GM12864 (cell line): ENCODE data around the gene MED19.
"Not testable (repeated sequence)": the region's sequence is repeated elsewhere in the genome, so short reads cannot be mapped to it uniquely, and the experiment has no call there.

ENCODE experiments used
- DNase-seq: peaks from one replicate; pipeline ENCODE4 v3.0.0-alpha.2; 2011; ENCODE audit warnings: low read depth
- H3K4me3 ChIP-seq: 2 replicates; pipeline ENCODE4 v1.5.1; 2011; ENCODE audit warnings: mild to moderate bottlenecking, low read depth, low read length, control low read depth
- CTCF ChIP-seq: IDR thresholded peaks from 2 replicates; pipeline ENCODE4 v1.5.1; 2011; ENCODE audit warnings: low read depth, mild to moderate bottlenecking, moderate library complexity, low read length, control low read depth, inconsistent platforms; ENCODE audit errors: missing control alignments

The MED19 gene

GRCh38 chr11:57704932-57705331, 7.1 kb downstream of the MED19 start:
- TF ChIP-seq CTCF, result no peak
- no peak overlapping the region for H3K4me3 ChIP-seq
- DNase-seq, result no peak

GRCh38 chr11:57703341-57703740, 8.7 kb downstream of the MED19 start:
- TF ChIP-seq CTCF, result no peak
- H3K4me3 ChIP-seq, result no peak overlapping the region

GRCh38 chr11:57700425-57700824, 11.6 kb downstream of the MED19 start:
- DNase-seq, result no peak

More at GRCh38 chr11:57703341-57703740, 8.7 kb downstream of the MED19 start:
- DNase-seq, result no peak

GRCh38 chr11:57699813-57700212, 12.2 kb downstream of the MED19 start:
- DNase-seq, result no peak
- H3K4me3 ChIP-seq, result no peak overlapping the region
- no peak for TF ChIP-seq CTCF

More at GRCh38 chr11:57700425-57700824, 11.6 kb downstream of the MED19 start:
- no peak for TF ChIP-seq CTCF
- no peak overlapping the region for H3K4me3 ChIP-seq

- no peak for DNase-seq
- H3K4me3 ChIP-seq, result no peak overlapping the region
- no peak for TF ChIP-seq CTCF
These were observed 13.1 kb downstream of the MED19 start for GRCh38 chr11:57698843-57699365.

- H3K4me3 ChIP-seq, DNase-seq: not testable (repeated sequence)
These were observed 21.5 kb downstream of the MED19 start for GRCh38 chr11:57690474-57690873.

GRCh38 chr11:57681168-57681567, 30.8 kb downstream of the MED19 start:
- DNase-seq, result no peak
- TF ChIP-seq CTCF, result no peak
- H3K4me3 ChIP-seq, result no peak overlapping the region

GRCh38 chr11:57680552-57680874, 31.5 kb downstream of the MED19 start:
- TF ChIP-seq CTCF, result no peak
- no peak overlapping the region for H3K4me3 ChIP-seq
- DNase-seq, result no peak
